HG03558 (cell line): ENCODE measurements around the gene IFRD2.

ENCODE experiments used
- ATAC-seq: cut with Tn5 transposase; IDR thresholded peaks from one replicate; pipeline ENCODE4 v1.9.1; 2021; ENCODE audit warnings: moderate number of reproducible peaks; ENCODE audit not compliant: unreplicated experiment; ENCODE audit errors: extremely low read depth

IFRD2 gene

DNA sequence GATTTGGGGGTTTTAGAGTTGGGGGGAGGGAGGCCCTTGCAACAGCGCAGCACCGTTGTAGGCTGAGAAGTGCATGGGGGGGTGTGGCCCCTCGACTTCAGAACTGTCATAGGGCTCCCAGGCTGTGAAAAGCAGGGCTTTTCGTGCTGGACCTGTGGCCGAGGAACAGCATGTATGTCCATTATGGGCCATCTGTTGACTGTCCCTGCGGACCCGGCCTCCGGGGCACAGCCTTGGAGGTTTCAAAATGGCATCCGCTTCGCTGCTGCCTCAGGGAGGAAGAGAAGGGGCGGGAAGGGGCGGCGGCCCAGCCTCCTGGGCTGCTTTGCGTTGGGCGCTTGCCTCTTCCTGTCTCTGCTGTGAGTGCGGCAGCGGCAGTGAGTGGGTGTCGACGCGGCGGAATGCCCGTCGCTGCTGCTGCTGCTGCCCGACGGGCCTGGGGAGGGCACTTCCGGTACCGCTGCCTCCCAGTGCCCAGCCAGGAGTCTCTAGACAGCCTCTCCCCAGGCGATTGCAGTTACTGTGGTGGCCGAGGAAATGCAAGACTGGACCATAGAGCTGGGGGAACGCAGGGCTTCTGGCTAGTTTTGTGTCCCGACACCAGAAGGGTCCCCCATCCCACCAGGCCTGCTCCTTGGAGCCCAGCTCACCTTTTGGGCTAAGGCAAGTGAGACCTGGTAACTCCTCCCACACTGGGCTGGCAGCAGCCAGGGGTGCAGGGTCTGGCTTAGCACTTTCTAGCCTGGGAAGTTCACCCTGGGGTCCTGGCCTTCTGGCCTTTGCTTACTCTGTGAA, 54.3 kb downstream of the IFRD2 start:
- no peak for ATAC-seq
